GM21526 (cell line): Measurements from ENCODE around the gene ACAD10.

Experiments used
- ATAC-seq: cut with Tn5 transposase; IDR thresholded peaks from one replicate; pipeline ENCODE4 v1.9.1; 2021; ENCODE audit warnings: moderate library complexity; ENCODE audit not compliant: unreplicated experiment, low FRiP score

The ACAD10 gene

DNA sequence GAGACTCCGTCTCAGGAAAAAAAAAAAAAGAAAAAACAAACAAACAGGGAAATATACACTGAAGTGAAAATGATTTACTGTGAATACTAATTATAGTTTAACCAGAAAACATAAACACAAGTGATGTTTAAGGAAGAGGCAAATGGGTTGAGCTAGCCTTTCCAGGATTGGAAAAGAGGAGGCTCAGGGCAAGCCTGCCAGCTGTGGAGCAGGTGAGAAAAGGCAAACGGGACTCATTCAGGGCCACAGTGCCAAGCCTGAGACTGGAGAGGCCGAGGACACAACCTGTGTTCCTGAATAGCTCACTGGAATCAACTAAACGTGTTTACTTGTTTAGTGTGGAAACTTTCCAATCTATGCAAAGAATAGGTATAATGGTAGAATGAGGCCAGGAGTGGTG lies 120.5 kb downstream of the ACAD10 start:
- ATAC-seq: no peak
